ENCODE results near the gene KAT6B.

Gene KAT6B

DNA sequence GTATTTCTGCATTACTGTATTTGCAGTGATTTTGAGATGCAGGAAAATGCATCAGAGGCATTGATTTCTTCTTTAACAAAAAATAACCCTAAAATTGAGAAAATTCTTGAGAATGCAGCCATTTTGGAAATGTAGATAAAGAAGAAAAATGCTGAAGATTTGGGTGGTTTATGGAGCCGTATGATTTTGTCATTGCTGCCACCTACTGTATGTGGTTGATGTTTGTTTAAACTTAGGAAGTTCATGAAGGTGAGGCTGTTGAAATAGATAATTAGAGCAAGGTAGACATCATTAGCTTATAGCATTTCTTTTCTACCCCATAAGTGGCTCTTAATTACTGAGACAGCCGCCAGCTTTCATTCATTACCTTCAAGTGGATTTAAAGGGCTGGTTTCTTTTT is 193.0 kb downstream of the KAT6B start:
- DNase-seq = no peak

DNA sequence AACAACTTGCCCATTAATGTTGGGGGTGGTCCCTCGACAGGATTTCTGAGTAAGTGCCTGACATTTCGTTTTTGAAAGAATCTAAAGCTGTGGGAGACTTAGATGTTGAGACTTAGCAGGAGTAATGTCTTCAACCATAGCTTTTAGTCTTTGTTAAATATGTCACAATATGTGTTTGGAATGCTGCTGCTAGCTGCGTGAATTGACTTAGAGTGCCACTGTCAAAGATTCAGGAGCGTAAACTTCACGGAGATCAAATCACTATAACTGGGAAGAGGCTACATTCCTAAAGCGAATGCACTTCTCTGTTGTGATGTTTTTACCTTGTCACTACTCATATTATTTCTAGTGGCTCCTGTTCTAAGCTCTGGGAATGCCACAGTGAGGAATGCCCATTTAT is 193.8 kb downstream of the KAT6B start:
- no peak for DNase-seq

DNA sequence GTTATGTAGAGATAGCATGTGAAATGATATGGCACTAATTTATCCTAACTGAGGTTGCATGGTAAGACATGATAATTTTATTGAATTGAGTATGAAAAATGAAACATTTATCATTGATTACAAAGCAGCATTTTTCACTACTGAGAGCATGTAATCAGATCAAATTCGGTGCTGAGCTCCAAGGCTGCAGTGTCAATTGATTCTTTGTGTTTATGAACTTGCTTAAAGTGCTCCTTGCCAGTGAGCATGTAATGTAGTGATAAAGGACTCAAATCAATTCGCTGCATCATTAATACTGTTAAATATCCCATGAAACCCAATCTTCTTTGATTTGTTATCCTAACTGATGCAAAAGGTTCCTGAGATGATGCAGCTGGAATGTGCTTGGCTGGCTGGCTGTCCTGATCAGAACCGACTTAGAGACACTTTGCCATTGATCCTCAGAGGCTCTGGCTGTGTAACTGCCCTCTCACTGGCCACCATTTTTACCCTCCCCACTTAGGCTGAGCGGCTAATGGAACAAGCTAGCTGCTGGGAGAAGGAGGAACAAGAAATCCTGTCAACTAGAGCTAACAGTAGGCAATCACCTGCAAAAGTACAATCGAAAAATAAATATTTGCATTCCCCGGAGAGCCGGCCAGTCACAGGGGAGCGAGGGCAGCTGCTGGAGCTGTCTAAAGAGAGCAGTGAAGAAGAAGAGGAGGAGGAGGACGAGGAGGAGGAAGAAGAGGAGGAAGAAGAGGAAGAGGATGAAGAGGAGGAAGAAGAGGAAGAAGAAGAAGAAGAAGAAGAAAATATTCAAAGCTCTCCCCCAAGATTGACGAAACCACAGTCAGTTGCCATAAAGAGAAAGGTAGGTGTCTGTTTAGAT is 195.2 kb downstream of the KAT6B start:
- no peak for DNase-seq

DNA sequence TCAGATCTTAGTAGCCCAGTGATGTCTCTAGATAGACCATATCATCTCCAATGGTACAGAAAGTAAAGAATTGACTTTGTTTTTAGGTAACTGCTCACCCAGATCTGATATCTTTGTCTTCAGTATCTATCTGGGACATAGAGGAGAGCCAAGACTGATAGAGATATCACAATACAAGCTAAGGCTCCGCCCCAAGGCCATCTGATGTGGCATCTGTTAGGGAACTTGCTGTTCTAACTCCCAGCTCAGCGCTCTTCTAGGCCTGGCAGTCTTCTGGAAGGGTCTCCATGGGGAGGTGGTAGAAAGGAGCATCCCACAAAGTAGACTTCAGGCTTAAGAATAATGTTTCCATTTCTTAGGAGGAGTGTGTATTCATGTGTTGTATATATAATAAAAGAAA is 196.7 kb downstream of the KAT6B start:
- no peak for DNase-seq

DNA sequence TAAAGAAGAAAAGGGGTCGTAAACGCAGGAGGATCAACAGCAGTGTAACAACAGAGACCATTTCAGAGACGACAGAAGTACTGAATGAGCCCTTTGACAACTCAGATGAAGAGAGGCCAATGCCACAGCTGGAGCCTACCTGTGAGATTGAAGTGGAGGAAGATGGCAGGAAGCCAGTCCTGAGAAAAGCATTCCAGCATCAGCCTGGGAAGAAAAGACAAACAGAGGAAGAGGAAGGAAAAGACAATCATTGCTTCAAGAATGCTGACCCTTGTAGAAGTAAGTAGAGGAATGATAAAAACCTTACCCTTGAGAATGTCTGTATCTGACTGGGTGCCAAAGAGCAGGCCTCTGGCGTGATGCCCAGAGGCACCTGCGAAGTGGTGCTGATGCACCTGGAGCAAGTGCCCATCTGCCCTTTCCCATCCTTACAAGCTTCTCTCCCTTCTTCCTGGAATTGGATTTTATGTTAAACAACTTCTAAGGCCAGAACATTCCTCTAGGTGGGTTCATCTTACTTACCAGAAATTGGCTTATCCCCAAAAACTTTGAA is 198.6 kb downstream of the KAT6B start:
- no peak for DNase-seq

DNA sequence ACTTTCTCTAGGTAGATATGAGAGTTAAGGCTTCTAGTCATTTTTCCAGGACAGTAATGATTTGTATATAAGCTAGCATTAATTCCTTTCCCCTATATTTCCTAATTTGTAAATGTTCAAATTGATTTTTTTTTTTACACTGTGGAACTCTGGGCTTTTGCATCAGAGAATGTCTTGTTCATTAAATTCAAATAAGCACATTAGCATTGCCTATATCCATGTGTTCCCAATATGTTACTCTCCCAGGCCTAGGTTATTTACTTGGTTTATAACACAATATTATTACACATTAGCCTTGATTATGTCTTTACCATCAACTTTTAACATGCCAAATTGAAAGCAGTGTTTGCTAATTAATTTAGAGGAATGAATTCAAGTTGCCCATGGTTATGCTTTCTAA is 201.6 kb downstream of the KAT6B start:
- DNase-seq = no peak

DNA sequence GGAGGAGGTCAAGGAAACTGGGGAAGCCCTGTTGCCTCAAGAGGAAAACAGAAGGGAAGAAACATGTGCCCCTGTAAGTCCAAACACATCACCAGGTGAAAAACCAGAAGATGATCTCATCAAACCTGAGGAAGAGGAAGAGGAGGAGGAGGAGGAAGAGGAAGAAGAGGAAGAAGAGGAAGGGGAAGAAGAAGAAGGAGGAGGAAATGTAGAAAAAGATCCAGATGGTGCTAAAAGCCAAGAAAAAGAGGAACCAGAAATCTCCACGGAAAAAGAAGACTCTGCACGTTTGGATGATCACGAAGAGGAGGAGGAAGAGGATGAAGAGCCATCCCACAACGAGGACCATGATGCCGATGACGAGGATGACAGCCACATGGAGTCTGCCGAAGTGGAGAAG is 202.3 kb downstream of the KAT6B start:
- DNase-seq = no peak

DNA sequence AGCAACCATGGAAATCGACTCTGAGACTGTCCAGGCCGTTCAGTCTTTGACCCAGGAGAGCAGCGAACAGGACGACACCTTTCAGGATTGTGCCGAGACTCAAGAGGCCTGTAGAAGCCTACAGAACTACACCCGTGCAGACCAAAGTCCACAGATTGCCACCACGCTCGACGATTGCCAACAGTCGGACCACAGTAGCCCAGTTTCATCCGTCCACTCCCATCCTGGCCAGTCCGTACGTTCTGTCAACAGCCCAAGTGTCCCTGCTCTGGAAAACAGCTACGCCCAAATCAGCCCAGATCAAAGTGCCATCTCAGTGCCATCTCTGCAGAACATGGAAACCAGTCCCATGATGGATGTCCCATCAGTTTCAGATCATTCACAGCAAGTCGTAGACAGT is 203.0 kb downstream of the KAT6B start:
- no peak for DNase-seq

DNA sequence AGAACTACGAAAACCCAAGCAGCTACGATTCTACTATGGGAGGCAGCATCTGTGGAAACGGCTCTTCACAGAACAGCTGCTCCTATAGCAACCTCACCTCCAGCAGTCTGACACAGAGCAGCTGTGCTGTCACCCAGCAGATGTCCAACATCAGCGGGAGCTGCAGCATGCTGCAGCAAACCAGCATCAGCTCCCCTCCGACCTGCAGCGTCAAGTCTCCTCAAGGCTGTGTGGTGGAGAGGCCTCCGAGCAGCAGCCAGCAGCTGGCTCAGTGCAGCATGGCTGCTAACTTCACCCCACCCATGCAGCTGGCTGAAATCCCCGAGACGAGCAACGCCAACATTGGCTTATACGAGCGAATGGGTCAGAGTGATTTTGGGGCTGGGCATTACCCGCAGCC is 203.5 kb downstream of the KAT6B start:
- DNase-seq = no peak

DNA sequence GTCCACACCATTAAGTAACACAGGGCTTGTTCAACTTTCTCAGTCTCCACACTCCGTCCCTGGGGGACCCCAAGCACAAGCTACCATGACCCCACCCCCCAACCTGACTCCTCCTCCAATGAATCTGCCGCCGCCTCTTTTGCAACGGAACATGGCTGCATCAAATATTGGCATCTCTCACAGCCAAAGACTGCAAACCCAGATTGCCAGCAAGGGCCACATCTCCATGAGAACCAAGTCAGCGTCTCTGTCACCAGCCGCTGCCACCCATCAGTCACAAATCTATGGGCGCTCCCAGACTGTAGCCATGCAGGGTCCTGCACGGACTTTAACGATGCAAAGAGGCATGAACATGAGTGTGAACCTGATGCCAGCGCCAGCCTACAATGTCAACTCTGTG is 204.0 kb downstream of the KAT6B start:
- no peak for DNase-seq

DNA sequence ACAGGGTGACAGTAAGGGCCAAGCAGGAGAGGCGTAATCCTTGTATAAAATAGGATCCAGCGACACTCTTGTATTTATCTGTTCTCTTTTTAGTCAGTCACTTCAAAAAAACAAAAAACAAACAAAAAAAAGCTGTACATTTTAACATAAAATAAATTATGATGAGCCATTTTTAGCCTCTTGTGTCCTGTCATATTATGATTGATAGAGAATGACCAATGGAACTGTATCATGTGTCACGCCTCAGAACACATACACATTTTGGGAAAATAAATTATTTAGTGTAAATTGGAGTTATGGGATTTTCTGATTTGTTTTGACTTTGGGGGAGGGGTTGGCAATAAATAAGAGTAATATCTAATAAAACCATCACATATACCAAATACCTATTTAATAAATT is 205.7 kb downstream of the KAT6B start:
- no peak for DNase-seq

DNA sequence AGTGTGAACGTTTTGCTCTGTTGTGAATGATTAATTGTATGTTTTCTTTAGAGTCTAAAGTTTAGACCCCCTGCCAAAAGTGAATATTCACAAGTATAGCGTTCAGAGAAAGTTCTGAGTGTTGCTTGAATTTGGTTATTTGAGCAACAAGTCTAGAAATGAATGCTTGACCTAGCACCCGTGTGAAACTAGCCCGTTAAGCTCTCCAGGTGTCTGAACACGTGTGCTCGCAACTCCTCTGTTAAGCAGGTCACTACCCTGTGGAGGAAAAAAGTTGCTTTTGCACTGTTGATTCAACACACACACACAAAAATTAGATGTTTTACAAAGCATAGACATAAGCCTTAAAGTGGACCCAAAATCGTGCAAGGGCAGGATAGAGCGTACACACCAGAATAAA is 206.4 kb downstream of the KAT6B start:
- DNase-seq = no peak

DNA sequence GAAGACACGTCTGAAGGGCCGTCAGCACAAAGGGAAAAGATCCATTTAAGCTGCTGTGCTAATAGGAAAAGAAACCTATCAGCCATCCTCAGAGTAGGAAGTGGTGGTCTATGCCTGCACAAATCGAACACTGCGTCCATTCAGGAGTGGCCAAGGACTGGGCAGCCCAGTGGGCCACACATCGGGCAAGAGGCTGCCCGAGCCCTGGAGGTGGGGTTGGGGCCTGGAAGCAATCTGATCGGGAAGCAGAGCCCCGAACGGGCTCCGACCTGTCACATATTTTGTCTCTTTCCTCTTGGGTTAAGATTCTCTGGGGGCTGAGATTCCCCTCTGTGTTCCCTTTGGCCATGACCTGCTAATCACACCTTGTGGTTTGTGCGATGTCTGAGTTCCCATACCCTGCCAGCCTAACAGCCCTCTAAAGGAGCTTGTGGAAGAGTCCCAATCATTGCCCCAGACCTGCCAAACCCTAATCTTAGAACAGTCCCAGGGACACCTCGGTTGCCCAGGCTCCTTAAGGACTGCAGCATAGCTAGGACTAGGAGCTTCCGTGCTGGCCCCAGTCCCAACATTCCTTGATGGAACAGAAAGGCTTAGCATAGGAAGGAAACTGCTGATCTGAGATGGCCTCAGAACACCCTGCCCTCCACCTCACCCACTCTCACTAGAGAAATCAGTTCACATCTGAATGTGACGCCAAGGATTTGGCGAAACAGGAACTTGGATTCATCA is 207.2 kb downstream of the KAT6B start:
- DNase-seq = no peak

DNA sequence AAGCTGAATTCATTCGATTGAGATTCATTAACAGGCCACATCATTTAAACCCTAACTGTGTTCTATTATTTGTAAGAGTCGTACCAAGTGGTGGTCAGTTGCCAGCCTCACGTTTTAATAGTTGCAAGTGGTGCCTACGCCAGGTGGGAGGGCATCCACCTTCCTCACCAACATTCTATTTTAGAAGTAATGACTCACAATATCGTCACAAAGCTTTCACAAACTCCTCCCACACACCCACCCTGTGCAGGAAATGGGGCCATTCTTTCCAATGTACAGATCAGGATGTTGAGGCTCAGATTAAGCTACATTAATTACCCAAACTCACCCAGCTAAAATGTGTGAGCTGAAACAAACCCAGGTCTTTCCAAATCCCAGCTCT is 207.7 kb downstream of the KAT6B start:
- DNase-seq = no peak

DNA sequence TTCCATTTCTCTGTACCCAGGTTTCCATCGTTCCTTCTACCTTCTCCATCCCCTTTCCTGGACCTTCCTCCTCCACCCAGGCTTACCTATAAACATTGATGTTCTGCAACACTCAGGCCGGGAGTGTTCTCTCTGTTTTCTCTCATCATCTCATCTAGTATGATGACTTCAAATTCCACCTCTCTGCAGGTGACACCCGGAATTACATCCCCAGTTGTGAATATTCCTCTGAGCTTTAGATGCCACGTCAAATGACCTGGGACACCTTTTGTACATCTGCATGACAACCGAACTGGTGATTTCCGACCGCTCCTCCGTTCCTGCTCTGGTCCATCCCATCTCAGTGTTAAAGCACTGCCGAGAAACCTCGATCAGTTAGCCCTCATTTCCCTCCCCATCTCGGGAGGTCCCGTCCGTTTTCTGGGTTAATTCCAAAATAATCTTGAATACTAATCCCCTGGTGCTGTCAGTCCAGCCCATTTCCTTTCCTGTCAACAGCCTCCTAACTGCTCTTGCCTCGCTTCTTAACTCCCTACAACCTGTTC is 208.4 kb downstream of the KAT6B start:
- no peak for DNase-seq

DNA sequence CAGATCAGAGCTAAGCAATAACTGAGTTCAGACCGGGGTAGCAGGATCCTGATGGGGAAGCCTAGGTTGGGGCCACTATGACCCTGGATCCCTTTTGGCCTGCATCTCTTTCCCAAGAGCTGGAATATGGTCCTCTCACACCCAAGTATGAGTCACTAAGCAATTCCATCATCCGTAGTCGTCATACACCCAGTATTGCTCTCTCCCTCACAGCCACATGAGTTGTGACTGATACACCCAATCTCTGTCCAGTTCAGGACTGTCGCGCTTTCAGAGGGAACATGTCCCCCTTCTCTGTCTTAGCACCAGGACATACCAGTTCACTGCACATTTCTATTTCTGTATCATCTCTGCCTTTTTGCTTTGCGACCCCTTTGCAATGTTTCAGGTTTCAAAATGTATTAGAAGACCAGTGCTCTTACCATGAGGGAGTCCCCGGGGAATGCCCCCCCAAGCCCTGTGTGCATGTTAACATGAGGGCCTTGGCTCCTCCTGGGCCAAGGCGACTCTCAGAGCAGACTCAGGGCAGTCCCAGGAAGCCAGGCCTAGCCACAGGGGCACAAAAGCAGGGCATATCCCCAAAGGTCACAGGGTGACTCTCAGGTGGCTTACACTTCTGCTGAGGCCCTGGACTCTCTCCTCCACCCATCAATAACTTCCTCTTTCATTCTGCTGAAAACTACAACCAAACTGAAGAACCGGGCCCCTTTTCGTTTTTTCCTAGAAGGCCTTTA is 209.7 kb downstream of the KAT6B start:
- DNase-seq = no peak

DNA sequence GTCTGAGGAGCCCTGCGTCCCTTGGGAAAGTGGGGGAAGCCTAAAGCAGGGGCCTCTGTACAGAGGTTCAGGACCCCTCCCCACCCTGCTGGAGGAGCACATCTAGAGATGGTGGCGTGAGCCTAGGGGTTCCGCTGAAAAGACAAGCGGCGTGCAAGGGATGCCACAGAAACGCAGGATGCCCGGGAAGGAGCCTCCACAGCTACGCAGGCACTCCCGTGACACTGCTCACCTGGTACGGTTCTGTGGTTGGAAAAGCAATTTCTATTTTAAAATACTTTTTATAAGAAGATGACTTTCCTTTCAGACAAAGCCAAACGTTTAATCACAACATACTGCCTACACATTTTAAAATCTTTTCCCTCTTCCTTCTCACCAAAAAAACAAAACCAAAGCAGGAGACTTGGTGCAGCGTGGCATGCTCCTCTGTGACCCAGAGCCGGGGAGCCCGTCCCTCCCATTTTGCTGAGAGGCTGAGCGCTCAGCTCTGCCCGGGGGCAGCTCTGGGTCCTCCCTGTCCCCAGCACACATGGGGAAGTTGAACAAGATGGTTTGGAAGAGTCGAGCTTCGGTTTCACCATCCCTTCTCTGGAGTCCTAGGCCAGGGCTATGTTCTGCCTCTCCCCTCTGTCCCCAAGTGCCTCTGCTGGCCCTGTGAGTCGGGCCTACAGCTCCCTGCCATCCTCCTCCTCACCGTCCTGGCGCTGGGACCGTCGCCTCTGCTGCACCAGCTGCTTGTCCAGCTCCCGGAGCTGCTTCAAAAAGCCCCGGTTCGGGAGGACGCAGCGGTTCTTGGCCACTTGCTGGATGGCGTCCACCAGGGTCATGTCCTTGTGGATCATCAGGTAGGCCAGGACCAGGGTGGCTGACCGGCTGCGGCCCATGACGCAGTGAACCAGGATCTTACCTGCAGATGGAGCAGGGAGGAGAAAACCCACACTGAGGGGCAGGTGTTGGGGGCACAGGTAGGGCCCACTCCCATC is 211.1 kb downstream of the KAT6B start:
- no peak for DNase-seq

DNA sequence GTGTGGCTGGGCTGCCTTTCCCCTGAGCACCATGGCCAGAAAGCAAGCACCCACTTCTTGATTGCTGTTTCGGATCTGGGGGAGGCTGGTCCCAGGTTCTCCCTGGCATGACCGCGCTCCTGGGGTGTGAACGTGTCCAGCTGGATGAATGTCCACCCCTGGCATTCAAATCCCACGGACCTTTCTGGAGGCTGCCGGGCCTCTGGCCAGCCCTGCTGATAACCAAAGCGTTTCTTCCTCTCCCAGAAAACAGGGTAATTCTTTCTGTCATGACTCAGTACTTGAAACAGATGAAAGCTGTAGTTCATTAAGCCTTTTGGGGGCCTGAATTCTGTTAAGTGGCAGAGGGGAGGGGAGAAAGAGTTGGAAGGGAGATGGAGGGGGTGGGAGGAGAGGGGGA is 211.9 kb downstream of the KAT6B start:
- no peak for DNase-seq

DNA sequence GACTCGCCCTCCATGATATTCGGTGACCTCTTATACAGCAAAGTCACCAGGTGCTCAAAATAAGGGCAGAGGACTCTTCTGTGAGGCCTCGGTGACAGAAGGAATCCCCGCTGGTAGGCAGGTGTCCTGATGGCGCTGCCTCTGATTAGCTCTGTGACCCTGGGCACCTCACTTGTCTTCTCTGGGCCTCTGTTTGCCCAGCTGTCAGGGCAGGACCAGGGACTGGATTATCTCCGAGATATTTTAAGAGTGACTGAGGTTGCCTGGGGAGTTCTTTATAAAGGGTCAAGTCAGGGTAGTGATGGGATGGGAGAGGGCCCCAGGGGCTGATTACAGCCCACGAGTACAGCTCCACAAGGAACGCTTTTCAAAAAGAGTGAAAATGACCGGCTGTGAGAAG is 214.2 kb downstream of the KAT6B start:
- no peak for DNase-seq

DNA sequence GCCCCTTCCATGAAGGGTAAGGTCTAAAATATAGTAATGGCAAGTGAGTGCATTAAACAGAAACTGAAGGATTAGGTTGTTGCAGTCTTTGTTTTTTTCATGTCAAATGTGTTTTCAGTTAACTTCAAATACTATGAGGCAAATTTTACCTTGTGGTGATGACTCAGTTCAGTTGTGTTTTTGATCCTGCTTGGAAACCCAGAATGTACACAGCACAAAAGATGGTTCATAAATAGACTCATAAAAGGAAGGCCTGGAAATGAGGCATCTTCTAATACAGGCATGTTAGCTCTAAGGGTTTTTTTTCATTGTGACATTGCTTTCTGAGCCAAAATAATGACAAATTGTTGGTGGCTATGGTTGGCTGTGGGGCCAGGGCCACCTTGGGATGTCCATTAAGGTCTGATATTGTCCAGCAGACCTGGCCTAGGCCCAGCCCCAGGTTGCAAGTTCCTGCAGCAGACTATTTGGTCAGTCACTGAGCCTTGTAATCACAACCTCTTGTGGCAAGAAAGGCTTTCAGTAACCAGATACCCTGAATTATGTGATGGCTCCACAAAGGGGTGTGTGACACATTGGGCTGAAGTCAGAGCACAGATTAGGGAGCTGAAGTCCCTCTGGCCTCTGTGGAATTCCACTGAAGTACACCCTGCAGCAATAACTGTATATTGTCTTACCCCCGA is 216.0 kb downstream of the KAT6B start:
- no peak for DNase-seq

Data from T1000 (cell line).